SK-N-DZ (cell line): Measurements from ENCODE around the gene ACBD6.

ENCODE experiments used
- DNase-seq: peaks from one replicate; pipeline ENCODE4 v3.0.0-alpha.2; 2015; ENCODE audit warnings: low spot score
- small RNA-seq, 2 experiments: library from RNA; depleted of rRNA; stranded (forward); fragments of <200 nt; gene quantifications; one replicate each; pipeline ENCODE3, GENCODE V24; 2014

Gene ACBD6

DNA sequence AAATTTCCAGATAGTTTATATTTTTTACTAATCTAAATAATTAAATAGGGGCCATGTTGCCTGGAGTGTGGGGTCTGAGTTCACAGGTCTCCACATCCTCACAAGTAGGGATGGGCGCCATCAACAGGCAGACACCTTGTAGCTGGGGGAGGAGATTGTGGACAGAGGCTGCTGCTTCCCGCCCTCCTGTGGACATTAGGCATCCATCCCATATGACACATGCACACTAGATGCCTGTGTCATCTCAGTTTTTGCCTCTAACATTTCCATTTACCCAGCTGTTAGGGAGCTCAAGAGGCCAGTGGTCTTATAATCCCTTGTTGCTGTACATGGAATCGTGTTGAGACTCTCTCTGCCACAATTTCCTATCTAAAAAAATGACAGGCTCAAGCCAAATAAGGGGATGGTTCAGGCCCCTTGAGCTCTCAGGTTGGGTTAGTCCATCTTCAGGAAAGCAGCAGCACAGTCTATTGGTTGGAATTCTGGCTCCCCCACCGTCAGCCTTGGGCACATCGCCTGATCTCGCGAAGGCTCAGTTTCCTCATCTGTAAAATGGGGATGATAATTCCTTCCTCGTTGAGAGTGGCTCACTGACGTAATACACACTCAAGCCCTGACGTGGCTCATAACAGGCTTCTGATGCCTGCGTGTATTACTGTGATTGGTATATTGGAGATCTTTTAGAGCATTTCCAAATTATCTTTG is 258.7 kb downstream of the ACBD6 start:
- no peak for DNase-seq

DNA sequence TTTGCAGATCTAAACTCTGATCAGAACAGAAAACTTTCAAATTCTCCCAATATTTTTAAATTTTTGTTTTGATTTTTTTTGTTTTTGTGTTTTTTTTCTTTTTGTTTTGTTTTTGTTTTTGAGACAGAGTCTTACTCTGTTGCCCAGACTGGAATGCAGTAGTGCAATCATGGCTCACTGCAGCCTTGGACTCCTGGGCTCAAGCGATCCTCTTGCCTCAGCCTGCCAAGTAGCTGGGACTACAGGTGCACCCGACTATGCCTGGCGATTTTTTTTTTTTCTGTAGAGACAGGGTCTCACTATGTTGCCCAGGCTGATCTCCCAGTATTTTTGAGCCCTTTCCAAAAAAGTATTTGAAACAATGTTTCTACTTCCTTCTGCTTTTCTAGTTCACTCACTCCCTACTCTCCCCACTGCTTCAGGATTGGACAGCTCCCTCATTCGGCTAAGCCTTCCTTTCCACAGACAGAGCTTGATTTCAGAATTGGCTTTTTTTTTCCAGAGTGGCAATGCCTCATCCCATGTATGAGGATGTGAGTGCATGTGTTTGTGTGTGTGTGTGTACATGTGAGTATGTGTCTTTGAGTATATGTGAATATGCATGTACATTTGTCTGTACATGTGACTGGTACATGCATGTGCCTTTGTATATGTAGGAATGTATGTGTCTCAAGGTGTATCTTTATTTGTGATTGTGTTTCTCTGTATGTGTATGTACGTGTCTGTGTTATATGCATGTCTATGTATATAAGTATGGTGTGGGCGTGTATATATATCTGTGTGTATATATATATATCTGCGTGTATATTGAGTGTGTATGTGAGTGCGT is 260.4 kb downstream of the ACBD6 start:
- no peak for DNase-seq

DNA sequence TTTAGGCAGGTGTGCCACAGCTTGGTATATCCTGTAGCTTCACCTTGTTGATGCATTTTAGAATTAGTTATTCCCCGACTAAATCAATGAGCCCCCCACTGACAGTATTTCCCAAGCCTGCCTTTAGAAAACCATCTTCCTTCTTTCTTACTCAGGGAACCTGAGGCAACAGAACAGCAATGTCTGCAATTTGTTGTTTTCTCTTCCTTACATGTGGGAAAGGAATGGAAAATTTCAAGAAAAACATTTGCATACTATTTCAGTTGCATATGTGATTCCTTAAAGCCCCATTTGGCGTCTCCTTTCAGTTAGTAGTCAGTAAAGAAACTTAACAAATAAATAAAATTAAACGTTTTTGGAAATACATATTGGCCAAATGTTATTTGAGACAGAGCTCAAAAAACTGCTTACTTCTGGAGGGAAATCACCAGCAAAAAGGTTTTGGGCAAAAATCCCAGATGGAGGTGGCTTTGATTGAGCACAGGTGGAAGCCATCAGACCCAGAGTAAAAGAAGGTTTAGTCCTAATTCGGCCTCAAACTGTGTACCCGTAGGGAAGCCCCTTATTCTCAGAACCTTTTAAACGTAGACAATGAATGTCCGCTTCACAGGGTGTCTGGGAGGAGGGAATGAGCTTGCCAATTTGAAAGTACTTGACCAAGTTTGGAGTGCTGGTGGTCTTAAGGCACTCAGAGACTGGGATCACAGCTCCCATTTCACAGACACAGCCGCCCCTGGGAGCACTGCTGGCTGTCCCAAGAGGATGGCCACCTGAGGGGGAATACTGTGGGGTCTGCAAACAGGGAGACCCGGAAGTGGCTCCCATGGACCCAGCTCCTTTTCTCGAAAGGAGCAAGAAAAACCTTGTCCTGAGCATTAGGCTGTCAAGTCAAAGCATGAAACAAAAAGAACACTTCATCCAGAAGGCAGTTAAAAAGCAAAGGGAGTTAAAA is 263.0 kb downstream of the ACBD6 start:
- DNase-seq, result no peak

DNA sequence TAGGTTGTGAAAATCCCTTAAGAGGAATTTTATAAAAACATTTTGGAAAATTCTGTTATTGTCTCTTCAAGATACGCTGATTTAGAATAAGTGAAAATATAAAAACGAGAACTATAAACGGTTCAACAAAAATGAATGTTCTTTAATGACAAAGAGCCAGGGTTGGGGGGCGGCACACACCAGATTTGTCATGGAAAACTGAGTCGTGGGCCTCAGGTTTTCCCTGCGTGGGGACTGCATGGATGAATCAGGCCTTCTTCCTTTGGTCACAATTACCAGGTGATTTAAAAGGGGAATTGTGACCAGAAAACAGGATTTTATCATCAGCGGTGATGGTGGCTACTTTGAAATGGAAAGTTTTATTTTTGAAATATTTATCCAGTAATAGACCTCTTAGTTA is 263.7 kb downstream of the ACBD6 start:
- no peak for DNase-seq

Small RNAs within 50 kb of the gene (small RNA-seq; reads per million reads assigned to genes)
- gene MIR3121 (0 to 0.13 reads per million in 2 experiments), gene RF00019 (0 reads per million in 2 experiments)
